HCT116 (cell line): ENCODE results near the gene STK32B. TPM values are rescaled to one million over a fixed set of nuclear protein-coding genes. Genes with fewer than 3 reads are reported as not detected.

ENCODE experiments used
- ATAC-seq: fragments of 200-7000 bp; cut with Tn5 transposase; 2 replicates; pipeline ENCODE4 v1.9.1; 2020; ENCODE audit warnings: mild to moderate bottlenecking, moderate library complexity
- BruUV-seq: library from RNA; stranded (reverse); fragments of 400-500 nt; replicated peaks from 2 replicates; lab custom pipeline; 2021; lab: Mats Ljungman, UMichigan
- CTCF ChIA-PET: fragments of 300-600 bp; sonication (Branson Sonifier 250); formaldehyde crosslinking; loops from one replicate; lab custom pipeline; 2021; ENCODE audit warnings: antibody characterized with exemption; lab: Charles Lee
- POLR2A ChIA-PET: fragments of 300-600, 350-600 bp; sonication (Branson Sonifier 250); formaldehyde crosslinking; loops from one replicate; lab custom pipeline; 2021; ENCODE audit warnings: antibody characterized with exemption; lab: Charles Lee
- RAD21 ChIA-PET, 2 experiments: fragments of 300-600 bp; sonication (Branson Sonifier 250); formaldehyde crosslinking; loops; one replicate each; lab custom pipeline; 2023; ENCODE audit warnings: low total read pairs in 2 of 2; ENCODE audit not compliant: uncharacterized antibody in 2 of 2, unreplicated experiment in 2 of 2, low non-redundant PET in 1 of 2; lab: Charles Lee
- DNase-seq: peaks from one replicate; pipeline ENCODE4 v3.0.0-alpha.2; 2010; ENCODE audit warnings: low read depth, low spot score
- H2AFZ ChIP-seq: fragments of 200-600 bp; shearing (Covaris generic), sonication (generic); 2 replicates; pipeline ENCODE4 v1.6.1; 2017; ENCODE audit warnings: low read depth, mixed run types, mixed read lengths, antibody characterized with exemption, low read length; ENCODE audit not compliant: poor library complexity, severe bottlenecking
- H3K27ac ChIP-seq: 2 replicates; pipeline ENCODE4 v1.5.1; 2012; ENCODE audit warnings: low read depth, low read length
- H3K27me3 ChIP-seq: fragments of 200-600 bp; sonication (generic); 2 replicates; pipeline ENCODE4 v1.6.1; 2016; ENCODE audit warnings: mixed run types, low read length, mixed read lengths; ENCODE audit not compliant: insufficient read depth
- H3K36me3 ChIP-seq, 2 experiments: fragments of 200-500 bp in 1 of 2; fragments of 200-600 bp in 1 of 2; sonication (Bioruptor generic) in 1 of 2; sonication (generic) in 1 of 2; 2 replicates each; pipeline versions ENCODE4 v1.5.1 to v1.6.1; 2014 to 2016; ENCODE audit warnings: low read length in 2 of 2, inconsistent platforms in 1 of 2, mixed read lengths in 1 of 2, mixed run types in 1 of 2; ENCODE audit not compliant: insufficient read depth in 2 of 2, control insufficient read depth in 1 of 2
- H3K4me1 ChIP-seq, 2 experiments: fragments of 200-600 bp in 1 of 2; sonication (generic) in 1 of 2; 2 replicates each; pipeline versions ENCODE4 v1.5.1 to v1.6.1; 2012 to 2017; ENCODE audit warnings: low read length in 2 of 2, inconsistent platforms in 1 of 2, mild to moderate bottlenecking in 1 of 2, mixed read lengths in 1 of 2, mixed run types in 1 of 2, moderate library complexity in 1 of 2; ENCODE audit not compliant: insufficient read depth in 2 of 2, control insufficient read depth in 1 of 2
- H3K4me2 ChIP-seq: fragments of 200-600 bp; sonication (generic); 2 replicates; pipeline ENCODE4 v1.6.1; 2017; ENCODE audit warnings: mixed run types, low read length, mixed read lengths
- H3K4me3 ChIP-seq, 2 experiments: fragments of 200-600 bp in 1 of 2; sonication (generic) in 1 of 2; replicated peaks in 1 of 2; 2 replicates each; pipeline ENCODE4 v1.5.1; 2011 to 2016; ENCODE audit warnings: low read length in 2 of 2, control low read depth in 1 of 2, low read depth in 1 of 2, mild to moderate bottlenecking in 1 of 2, mixed read lengths in 1 of 2, mixed run types in 1 of 2
- H3K79me2 ChIP-seq: fragments of 200-600 bp; sonication (generic); 2 replicates; pipeline ENCODE4 v1.6.1; 2017; ENCODE audit warnings: mild to moderate bottlenecking, mixed run types, low read length, moderate library complexity, mixed read lengths; ENCODE audit not compliant: insufficient read depth
- H3K9ac ChIP-seq: fragments of 200-600 bp; sonication (generic); 2 replicates; pipeline ENCODE4 v1.6.1; 2016; ENCODE audit warnings: low read length, mixed read lengths
- H3K9me2 ChIP-seq: fragments of 200-600 bp; sonication (generic), shearing (Covaris generic); 2 replicates; pipeline ENCODE4 v1.6.1; 2017; ENCODE audit warnings: mixed run types, mild to moderate bottlenecking, moderate library complexity; ENCODE audit not compliant: insufficient read depth
- H3K9me3 ChIP-seq, 2 experiments: fragments of 200-500 bp in 1 of 2; fragments of 200-600 bp in 1 of 2; sonication (Bioruptor generic) in 1 of 2; sonication (generic) in 1 of 2; 2 replicates each; pipeline ENCODE4 v1.6.1; 2014 to 2017; ENCODE audit warnings: low read length in 2 of 2, mixed read lengths in 2 of 2, inconsistent platforms in 1 of 2, low read depth in 1 of 2, mild to moderate bottlenecking in 1 of 2, mixed run types in 1 of 2, moderate library complexity in 1 of 2; ENCODE audit not compliant: control insufficient read depth in 1 of 2, insufficient read depth in 1 of 2
- H4K20me1 ChIP-seq: fragments of 200-600 bp; sonication (generic), shearing (Covaris generic); 2 replicates; pipeline ENCODE4 v1.6.1; 2017; ENCODE audit warnings: mixed run types, mild to moderate bottlenecking, moderate library complexity; ENCODE audit not compliant: insufficient read depth
- CBX3 ChIP-seq: IDR thresholded peaks from 2 replicates; pipeline ENCODE4 v1.6.1; 2012; ENCODE audit warnings: low read depth
- CEBPB ChIP-seq: IDR thresholded peaks from 2 replicates; pipeline ENCODE4 v1.6.1; 2012; ENCODE audit warnings: low read depth
- ELF1 ChIP-seq: IDR thresholded peaks from 2 replicates; pipeline ENCODE4 v1.6.1; 2012; ENCODE audit warnings: low read depth, borderline replicate concordance
- EZH2phosphoT487 ChIP-seq: fragments of 200-600 bp; IDR thresholded peaks from 2 replicates; pipeline ENCODE4 v1.6.1; 2018; ENCODE audit warnings: antibody characterized with exemption, borderline replicate concordance
- POLR2AphosphoS5 ChIP-seq: IDR thresholded peaks from 2 replicates; pipeline ENCODE4 v1.6.1; 2011; ENCODE audit warnings: mild to moderate bottlenecking, low read depth, low read length, moderate library complexity
- REST ChIP-seq: IDR thresholded peaks from 2 replicates; pipeline ENCODE4 v1.6.1; 2012; ENCODE audit warnings: low read depth
- SIN3A ChIP-seq: IDR thresholded peaks from 2 replicates; pipeline ENCODE4 v1.6.1; 2012; ENCODE audit warnings: low read depth
- SRF ChIP-seq: IDR thresholded peaks from 2 replicates; pipeline ENCODE4 v1.6.1; 2012; ENCODE audit warnings: low read depth
- ZBTB33 ChIP-seq: IDR thresholded peaks from 2 replicates; pipeline ENCODE4 v1.6.1; 2011; ENCODE audit warnings: mild to moderate bottlenecking, low read length, moderate library complexity; ENCODE audit not compliant: insufficient replicate concordance; ENCODE audit errors: extremely low read depth
- ZNF274 ChIP-seq: fragments of 200-500 bp; sonication (Bioruptor generic); IDR thresholded peaks from 2 replicates; pipeline ENCODE4 v1.6.1; 2014; ENCODE audit warnings: mild to moderate bottlenecking, low read depth, low read length, inconsistent platforms
- intact Hi-C: fragments of 100-400 bp; cut with micrococcal nuclease; formaldehyde crosslinking; loops from 2 replicates; pipeline ENCODE4 v1.10.0; 2022
- total RNA-seq: library from RNA; stranded (reverse); gene quantifications from one replicate; pipeline ENCODE4 v1.2.1, GENCODE V29; 2021; ENCODE audit not compliant: unreplicated experiment

Gene STK32B
- total RNA-seq, 1 experiment from 2014 or later = not detected

DNA sequence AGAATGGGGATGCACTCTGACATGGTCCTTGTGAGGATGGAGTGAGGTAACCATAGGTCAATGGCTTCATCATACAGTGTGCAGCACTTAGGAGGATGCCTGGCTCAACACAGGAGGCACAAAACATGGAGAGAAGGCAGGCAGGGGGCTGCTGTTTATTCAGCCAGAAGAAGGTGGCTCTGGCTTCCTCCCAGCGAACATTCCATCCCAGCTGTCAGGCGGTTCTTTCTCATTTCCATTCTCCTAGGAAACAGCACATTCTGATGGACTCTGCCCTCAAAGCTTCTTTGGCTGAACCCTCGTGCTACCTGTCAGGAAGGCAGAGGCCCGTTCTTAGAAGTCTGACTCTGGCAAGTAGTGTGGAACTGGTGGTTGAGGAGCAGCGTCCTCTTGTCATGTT lies 18.6 kb downstream of the STK32B start:
- no peaks in the 10 kb centered on the region for H3K9me2 ChIP-seq
- POLR2A ChIA-PET = no interaction called here
- no peak overlapping the region for H2AFZ ChIP-seq
- H3K79me2 ChIP-seq = no peaks in the 10 kb centered on the region
- no peak for TF ChIP-seq REST
- TF ChIP-seq ZNF274 = no peak
- no peak for TF ChIP-seq SIN3A
- TF ChIP-seq SRF = no peak
- TF ChIP-seq CEBPB = no peak
- no peak for TF ChIP-seq ELF1
- no peak for TF ChIP-seq EZH2phosphoT487
- no peak for TF ChIP-seq CBX3
- no peak for TF ChIP-seq POLR2AphosphoS5
- TF ChIP-seq ZBTB33 = no peak
- H3K4me2 ChIP-seq = no peak overlapping the region
- CTCF ChIA-PET = no interaction called here
- no peaks in the 10 kb centered on the region for H3K4me1 ChIP-seq
- RAD21 ChIA-PET = no interaction called here
- H3K4me3 ChIP-seq = no peak overlapping the region
- no peak for ATAC-seq
- H3K9ac ChIP-seq = no peak overlapping the region
- no peak overlapping the region for H3K27ac ChIP-seq
- peaks cover 16% of the 10 kb centered on the region for H3K27me3 ChIP-seq
- intact Hi-C loops = no loop called here
- H4K20me1 ChIP-seq = no peaks in the 10 kb centered on the region
- no peaks in the 10 kb centered on the region for H3K9me3 ChIP-seq
- DNase-seq = no peak
- BruUV-seq = no TSS peak
- H3K36me3 ChIP-seq = no peaks in the 10 kb centered on the region
